Spinal cord (tissue), 10 donors: ENCODE measurements around the gene ANKS1B. TPM values are rescaled to one million over a fixed set of nuclear protein-coding genes. Genes with fewer than 3 reads are reported as not detected.
A peak's percentile ranks its signal among the peaks of the same experiment; 100 is the strongest.

Source experiments
- DNase-seq, 6 donors: peaks; one replicate each; pipeline versions ENCODE4 v3.0.0 to v3.0.0-alpha.2; 2013 to 2015; ENCODE audit warnings: low spot score in 6 of 6, low read depth in 4 of 6
- H3K27ac ChIP-seq: one replicate; pipeline ENCODE4 v1.5.1; 2013; ENCODE audit warnings: low read depth, low read length, control low read depth
- H3K27me3 ChIP-seq: one replicate; pipeline ENCODE4 v1.6.1; 2013; ENCODE audit warnings: low read length; ENCODE audit not compliant: control insufficient read depth, insufficient read depth
- H3K36me3 ChIP-seq: one replicate; pipeline ENCODE4 v1.6.1; 2013; ENCODE audit warnings: low read length; ENCODE audit not compliant: control insufficient read depth, insufficient read depth
- H3K4me1 ChIP-seq: one replicate; pipeline ENCODE4 v1.6.1; 2013; ENCODE audit warnings: low read length; ENCODE audit not compliant: control insufficient read depth, insufficient read depth
- H3K4me3 ChIP-seq: one replicate; pipeline ENCODE4 v1.5.1; 2013; ENCODE audit warnings: low read depth, low read length, control low read depth
- H3K9me3 ChIP-seq: one replicate; pipeline ENCODE4 v1.6.1; 2013; ENCODE audit warnings: low read length; ENCODE audit not compliant: control insufficient read depth, insufficient read depth
- WGBS: methylation state at CpG from one replicate; pipeline ENCODE4 v1.1.5; 2013; ENCODE audit warnings: missing lambda C conversion rate; ENCODE audit not compliant: insufficient coverage; 5-methylcytosine and 5-hydroxymethylcytosine counted together
- polyA plus RNA-seq, 2 donors: library from polyadenylated mRNA; unstranded; fragments of 120-200 nt; gene quantifications; one replicate each; pipeline ENCODE4 v1.2.1, GENCODE V29; 2013; ENCODE audit not compliant: insufficient read length in 2 of 2
- total RNA-seq, 2 donors: library from RNA; depleted of rRNA in 1 of 2; stranded (reverse); fragments of 120-200 nt in 1 of 2; fragments of >200 nt in 1 of 2; gene quantifications; one replicate each; pipeline versions ENCODE4 v1.2.3 to v1.2.4, GENCODE V29; 2013 to 2014
- donor health status: healthy.

The ANKS1B gene
- total and polyA plus RNA-seq, 4 donors: 89.5 to 131 (median 108) TPM

GRCh38 chr12:98799146-98799810 is 1185.5 kb downstream of the ANKS1B start:
- no peaks in the 10 kb centered on the region for H3K36me3 ChIP-seq
- no peaks in the 10 kb centered on the region for H3K9me3 ChIP-seq
- no peak overlapping the region for H3K27ac ChIP-seq
- 71% methylated on average over 1 of the region's 3 CpGs for WGBS
- no peak for DNase-seq
- no peaks in the 10 kb centered on the region for H3K27me3 ChIP-seq
- H3K4me1 ChIP-seq: no peaks in the 10 kb centered on the region
- H3K4me3 ChIP-seq: no peak overlapping the region

GRCh38 chr12:98797200-98797599 is 1187.5 kb downstream of the ANKS1B start:
- Histone ChIP-seq H3K9me3 (no peaks in the 10 kb centered on the region), H3K4me3 (no peak overlapping the region), H3K27me3 (no peaks in the 10 kb centered on the region), H3K27ac (no peak overlapping the region), H3K36me3 (no peaks in the 10 kb centered on the region), H3K4me1 (no peaks in the 10 kb centered on the region)
- WGBS: no CpG with 5 or more reads among the region's 4 CpGs
- no peak for DNase-seq

- no peaks in the 10 kb centered on the region for H3K9me3 ChIP-seq
- no peaks in the 10 kb centered on the region for H3K27me3 ChIP-seq
- H3K4me3 ChIP-seq: no peak overlapping the region
- H3K36me3 ChIP-seq: no peaks in the 10 kb centered on the region
- H3K27ac ChIP-seq: no peak overlapping the region
- no CpG with 5 or more reads among the region's 1 CpG for WGBS
- no peaks in the 10 kb centered on the region for H3K4me1 ChIP-seq
- no peak for DNase-seq
Observed at GRCh38 chr12:98796745-98797144, 1188.0 kb downstream of the ANKS1B start.

- H3K4me1 ChIP-seq: no peaks in the 10 kb centered on the region
- no peak overlapping the region for H3K27ac ChIP-seq
- no peak for DNase-seq
- no peaks in the 10 kb centered on the region for H3K9me3 ChIP-seq
- WGBS: no CpG with 5 or more reads among the region's 2 CpGs
- no peaks in the 10 kb centered on the region for H3K36me3 ChIP-seq
- no peak overlapping the region for H3K4me3 ChIP-seq
- no peaks in the 10 kb centered on the region for H3K27me3 ChIP-seq
Observed at GRCh38 chr12:98793121-98793520, 1191.6 kb downstream of the ANKS1B start.

- 100% methylated on average over 1 of the region's 3 CpGs for WGBS
- no peaks in the 10 kb centered on the region for H3K27me3 ChIP-seq
- no peak overlapping the region for H3K4me3 ChIP-seq
- peaks cover 4% of the 10 kb centered on the region for H3K36me3 ChIP-seq
- no peak for DNase-seq
- H3K9me3 ChIP-seq: no peaks in the 10 kb centered on the region
- H3K27ac ChIP-seq: no peak overlapping the region
- no peaks in the 10 kb centered on the region for H3K4me1 ChIP-seq
Observed at GRCh38 chr12:98791406-98791805, 1193.3 kb downstream of the ANKS1B start.

- no peaks in the 10 kb centered on the region for H3K4me1 ChIP-seq
- no peak overlapping the region for H3K4me3 ChIP-seq
- H3K36me3 ChIP-seq: peaks cover 4% of the 10 kb centered on the region
- H3K27me3 ChIP-seq: no peaks in the 10 kb centered on the region
- H3K27ac ChIP-seq: no peak overlapping the region
- DNase-seq: peak in 1 of 6 donors; percentile 70
- H3K9me3 ChIP-seq: no peaks in the 10 kb centered on the region
- WGBS: 78% methylated on average over 5 of the region's 5 CpGs
Observed at GRCh38 chr12:98788396-98788795, 1196.3 kb downstream of the ANKS1B start.

GRCh38 chr12:98786653-98787052 is 1198.1 kb downstream of the ANKS1B start:
- Histone ChIP-seq H3K4me3 (no peak overlapping the region), H3K36me3 (peaks cover 4% of the 10 kb centered on the region), H3K27me3 (no peaks in the 10 kb centered on the region), H3K4me1 (no peaks in the 10 kb centered on the region), H3K9me3 (no peaks in the 10 kb centered on the region), H3K27ac (no peak overlapping the region)
- peak in 3 of 6 donors; percentile 20 to 67 (median 25) for DNase-seq
- 69% methylated on average over 2 of the region's 7 CpGs for WGBS

- peaks cover 4% of the 10 kb centered on the region for H3K36me3 ChIP-seq
- H3K4me1 ChIP-seq: no peaks in the 10 kb centered on the region
- no peak overlapping the region for H3K4me3 ChIP-seq
- peak in 1 of 6 donors; percentile 23 for DNase-seq
- no peaks in the 10 kb centered on the region for H3K27me3 ChIP-seq
- peak overlapping the region; percentile 8 for H3K27ac ChIP-seq
- WGBS: 60% methylated on average over 1 of the region's 2 CpGs
- H3K9me3 ChIP-seq: no peaks in the 10 kb centered on the region
Observed at GRCh38 chr12:98783420-98783819, 1201.3 kb downstream of the ANKS1B start.

- Histone ChIP-seq H3K4me1 (no peaks in the 10 kb centered on the region), H3K27ac (no peak overlapping the region), H3K9me3 (no peaks in the 10 kb centered on the region), H3K4me3 (no peak overlapping the region), H3K36me3 (no peaks in the 10 kb centered on the region), H3K27me3 (no peaks in the 10 kb centered on the region)
- no CpG with 5 or more reads among the region's 4 CpGs for WGBS
- DNase-seq: no peak
Observed at GRCh38 chr12:98780261-98780660, 1204.5 kb downstream of the ANKS1B start.

GRCh38 chr12:98772818-98773217 is 1211.9 kb downstream of the ANKS1B start:
- H3K36me3 ChIP-seq: peaks cover 9% of the 10 kb centered on the region
- no peaks in the 10 kb centered on the region for H3K4me1 ChIP-seq
- no peaks in the 10 kb centered on the region for H3K9me3 ChIP-seq
- H3K27ac ChIP-seq: no peak overlapping the region
- no peak overlapping the region for H3K4me3 ChIP-seq
- H3K27me3 ChIP-seq: no peaks in the 10 kb centered on the region
- 100% methylated on average over 1 of the region's 3 CpGs for WGBS
- DNase-seq: no peak
